Nucleus accumbens (tissue), 56 donors: ENCODE data around the gene DCAF8.

Experiments
- DNase-seq, 56 donors: peaks; one replicate each; lab custom pipeline; 2025; lab: John Stamatoyannopoulos, UW

DCAF8 gene

DNA sequence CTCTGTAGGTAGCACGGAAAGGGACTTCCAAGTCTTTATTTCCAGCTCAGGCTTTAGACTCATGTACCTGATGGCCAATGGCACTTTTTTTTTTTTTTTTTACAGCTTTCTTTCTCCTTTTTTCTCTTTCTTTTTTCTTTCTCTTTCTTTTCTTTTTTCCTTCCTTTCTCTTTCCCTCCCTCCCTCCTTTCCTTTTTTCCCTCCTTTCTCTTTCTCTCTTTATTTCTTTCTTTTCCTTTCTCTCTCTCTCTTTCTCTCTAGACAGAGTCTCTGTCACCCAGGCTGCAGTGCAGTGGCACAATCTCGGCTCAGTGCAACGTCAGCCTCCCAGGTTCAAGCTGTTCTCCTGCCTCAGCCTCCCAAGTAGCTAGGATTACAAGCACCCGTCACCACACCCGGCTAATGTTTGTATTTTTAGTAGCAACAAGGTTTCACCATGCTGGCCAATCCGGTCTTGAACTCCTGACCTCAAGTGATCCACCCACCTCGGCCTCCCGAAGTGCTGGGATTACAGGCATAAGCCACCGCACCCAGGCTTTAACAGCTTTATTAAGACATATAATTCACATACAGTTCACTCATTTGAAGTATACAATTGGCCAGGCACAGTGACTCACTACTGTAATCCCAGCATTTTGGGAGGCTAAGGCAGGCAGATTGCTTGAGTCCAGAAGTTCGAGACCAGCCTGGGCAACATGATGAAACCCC is 5.1 kb upstream of the DCAF8 start:
- DNase-seq: no peak

DNA sequence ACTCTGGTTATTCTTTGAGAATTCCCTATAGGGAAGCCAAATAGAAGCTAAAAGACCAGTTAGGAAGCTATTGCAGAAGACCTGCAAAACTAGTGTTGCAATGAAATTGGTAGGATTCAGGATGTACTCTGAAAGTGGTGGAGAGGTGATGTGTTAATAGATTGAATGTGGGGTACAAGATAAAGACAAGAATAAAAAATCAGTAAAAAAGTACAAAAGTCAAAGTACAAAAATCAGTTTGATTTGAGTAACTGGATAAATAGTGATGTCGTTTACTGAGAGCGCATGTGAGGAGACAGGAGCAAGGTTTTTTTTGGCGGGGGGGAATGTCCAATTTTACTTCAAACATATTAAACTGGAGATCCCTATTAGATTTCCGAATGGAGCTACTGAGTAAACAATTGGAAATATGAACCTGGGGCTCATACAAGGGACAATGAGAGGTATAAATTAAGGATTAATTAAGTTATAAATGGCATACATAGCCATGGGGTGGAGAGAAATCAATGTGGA is 2.5 kb upstream of the DCAF8 start:
- no peak for DNase-seq

DNA sequence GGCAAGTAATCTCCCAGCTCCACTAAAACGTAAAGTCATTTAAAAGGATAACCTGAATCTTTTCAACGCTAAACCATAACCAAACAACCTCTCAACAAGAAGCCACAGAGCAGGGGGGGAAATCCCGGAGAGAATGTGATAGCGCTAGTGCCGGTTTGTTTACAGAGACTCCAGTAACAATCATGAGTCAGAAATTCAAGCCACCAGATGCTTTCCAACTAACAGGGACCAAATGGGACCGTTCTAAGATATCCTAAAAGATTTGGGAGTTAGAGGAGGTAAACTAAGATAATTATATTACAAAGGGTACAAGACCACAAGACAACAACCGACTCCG is 825 bp downstream of the DCAF8 start:
- DNase-seq: peak in 7 of 56 donors; percentile 11 to 48 (median 39)

DNA sequence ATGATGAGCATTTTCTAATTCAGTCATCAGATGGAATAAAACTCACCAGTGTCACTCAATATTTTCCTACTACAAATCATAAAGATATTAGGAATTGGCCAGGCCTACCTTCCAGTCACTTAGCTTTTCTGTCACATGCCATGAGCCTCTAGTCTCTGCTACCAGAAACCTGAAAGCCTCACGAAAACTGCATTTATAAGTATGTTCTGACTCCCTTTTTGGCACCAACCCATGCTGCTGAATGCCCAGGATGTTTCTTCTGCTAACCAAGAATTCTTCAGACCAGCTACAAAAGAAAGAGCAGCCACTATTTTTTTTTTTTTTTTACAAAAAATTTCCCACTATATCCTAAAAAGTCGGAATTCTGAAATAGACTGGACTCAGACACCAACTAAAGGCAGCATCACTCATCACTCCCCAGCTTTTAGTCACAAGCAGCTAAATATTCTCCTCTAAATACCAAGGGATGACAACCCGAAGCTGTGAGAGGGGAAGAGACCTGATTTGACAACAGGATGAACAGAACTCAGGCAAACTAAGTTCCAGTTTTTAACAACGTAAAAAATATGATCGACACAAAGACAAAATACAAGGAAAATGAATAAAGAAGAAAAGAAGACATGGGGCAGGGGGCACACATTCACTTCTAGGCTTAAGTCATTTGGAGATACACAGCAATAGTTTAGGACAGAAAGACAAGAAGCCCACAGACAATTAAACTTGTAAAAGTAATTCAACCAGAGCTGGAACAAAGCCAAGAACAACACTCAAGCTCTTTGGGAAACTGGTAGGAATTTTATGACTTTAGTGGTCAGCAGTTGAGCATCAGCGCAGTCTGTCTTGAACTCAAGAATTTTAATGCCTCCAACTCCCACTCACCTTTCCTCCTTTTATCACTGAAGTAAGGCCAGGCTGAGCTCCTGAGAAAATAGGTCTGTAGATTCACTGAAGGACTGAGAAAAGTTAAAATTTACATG is 1.7 kb downstream of the DCAF8 start:
- DNase-seq: no peak

DNA sequence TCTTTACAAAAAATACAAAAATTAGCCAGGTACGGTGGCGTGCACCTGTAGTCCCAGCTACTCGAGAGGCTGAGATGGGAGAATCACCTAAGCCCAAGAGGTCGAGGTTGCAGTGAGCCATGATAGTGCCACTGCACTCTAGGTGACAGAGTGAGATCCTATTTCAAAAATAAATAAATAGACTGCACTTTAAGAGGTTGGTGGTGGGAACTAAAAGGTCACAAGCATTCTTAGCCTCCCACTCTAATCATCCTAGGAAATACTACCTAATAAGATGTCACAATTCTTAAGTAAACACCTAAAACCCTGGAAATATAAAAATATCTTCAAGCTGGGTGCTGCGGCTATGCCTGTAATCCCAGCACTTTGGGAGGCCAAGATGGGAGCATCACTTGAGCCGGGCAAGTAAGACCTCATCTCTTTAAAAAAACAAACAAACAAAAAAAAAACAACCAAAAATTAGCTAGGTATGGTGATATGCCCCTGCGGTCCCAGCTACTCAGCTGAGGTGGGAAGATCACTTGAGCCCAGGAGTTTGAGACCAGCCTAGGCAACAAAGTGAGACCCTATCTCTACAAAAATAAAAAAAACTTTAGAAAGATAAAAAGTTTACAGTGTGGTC is 4.1 kb downstream of the DCAF8 start:
- DNase-seq: no peak

DNA sequence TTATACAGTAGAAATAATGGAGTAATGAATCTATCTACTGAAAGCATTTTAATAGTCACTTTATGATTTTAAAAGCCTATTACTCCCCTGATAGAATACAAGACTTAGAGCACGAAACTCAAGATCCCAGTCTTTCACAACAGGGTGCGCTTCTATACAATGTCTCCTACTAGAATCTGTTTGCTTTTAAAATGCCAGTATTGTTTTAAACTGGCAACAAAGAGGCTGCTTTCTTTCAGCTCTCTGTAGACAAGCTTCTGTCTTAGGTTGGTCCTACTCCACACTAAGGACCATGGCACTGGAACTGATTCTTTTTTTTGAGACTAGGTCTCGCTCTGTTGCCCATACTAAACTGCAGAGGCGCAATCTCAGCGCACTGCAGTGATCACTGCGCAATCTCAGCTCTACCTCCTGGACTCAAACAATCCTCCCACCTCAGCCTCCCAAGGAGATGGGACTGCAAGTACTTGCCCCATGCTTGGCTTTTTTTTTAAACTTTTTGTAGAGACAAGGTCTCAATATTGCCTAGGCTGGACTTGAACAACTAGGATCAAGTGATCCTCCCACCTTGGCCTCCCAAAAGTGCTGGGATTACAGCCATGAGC is 4.8 kb downstream of the DCAF8 start:
- DNase-seq: no peak

DNA sequence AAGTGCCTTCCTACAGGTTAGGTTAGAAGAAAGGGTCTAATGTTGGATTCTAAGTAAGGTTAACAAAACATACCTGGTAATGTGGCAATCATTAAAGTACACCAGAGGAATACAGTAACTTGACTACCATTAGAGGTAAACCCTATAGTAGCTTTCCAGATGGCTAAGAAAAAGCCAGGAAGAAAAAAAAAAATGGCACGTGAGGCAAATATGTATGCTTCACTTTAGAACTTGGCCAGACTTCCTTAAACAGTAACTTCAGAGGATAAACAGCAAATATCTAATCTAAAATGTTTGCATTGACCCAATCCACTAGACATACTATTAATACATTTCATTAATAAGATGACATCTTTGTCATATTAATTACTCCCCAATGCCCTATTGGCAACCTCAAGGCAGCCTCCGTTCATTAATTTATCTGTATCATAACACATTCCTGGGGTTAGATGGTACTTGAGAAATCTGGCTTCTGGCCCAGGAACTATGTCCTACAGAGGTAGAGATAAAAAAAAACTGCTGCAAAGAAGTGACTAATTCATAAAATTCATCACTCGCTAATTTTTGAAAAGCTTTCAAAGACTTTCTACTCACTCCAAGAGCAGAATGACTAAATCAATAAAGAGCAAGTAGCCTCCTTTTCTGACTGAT is 5.8 kb downstream of the DCAF8 start:
- no peak for DNase-seq

DNA sequence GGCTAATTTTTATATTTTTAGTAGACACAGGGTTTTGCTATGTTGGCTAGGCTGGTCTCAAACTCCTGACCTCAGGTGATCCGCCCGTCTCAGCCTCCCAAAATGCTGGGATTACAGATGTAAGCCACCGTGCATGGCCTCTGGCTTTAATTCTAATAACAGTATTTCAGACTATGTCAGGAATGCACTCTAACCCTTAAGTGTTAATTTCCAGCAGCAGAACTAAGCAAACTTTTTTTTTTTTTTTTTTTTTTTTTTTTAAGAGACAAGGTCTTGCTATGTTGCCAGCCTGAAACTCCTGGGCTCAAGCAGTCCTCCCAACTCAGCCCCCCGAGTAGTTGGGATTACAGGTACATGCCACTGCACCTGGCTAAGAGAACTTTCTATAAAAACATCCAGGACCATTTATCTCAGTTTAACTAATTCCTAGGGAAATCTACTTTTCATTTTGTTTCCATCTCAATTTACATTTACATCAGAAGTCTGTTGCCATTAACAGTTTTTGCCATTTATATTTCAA is 6.5 kb downstream of the DCAF8 start:
- no peak for DNase-seq

DNA sequence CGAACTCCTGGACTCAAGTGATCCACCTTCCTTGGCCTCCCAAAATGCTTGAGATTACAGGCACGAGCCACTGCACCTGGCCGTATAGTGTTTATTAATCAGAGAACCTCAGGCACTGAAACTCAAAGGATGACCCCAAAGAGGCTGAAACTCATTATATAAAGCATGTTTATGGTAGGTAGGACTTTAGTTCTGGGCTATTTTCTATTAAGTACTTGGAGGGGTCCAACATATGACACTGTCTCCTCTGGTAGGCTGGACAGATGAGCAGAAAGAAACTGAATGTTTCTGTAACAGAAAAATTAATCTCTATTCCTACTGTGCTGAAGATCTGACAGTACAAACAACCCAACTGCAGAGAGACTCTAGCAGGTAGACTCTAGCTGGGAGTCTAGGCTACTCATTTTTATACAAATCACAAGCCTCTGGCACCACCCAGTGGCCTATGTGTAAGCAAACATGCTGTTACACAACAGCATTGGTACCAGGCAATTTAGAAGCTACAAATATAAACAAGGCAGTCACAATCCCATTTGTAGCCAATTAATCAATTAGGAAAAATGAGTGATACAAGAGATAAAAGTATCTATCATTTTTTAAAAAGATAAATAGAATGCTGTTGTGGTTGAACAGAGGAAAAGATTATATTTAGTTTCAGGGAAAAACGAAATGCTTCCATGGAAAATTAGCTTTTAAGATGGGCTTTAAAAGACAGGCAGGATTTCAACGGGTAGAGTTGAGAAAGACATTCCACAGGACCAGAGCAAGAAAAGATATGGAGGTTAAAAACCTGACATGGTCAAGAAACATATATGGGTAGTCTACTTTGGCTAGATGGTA is 10.4 kb downstream of the DCAF8 start:
- peak in 53 of 56 donors; percentile 1 to 88 (median 51) for DNase-seq

DNA sequence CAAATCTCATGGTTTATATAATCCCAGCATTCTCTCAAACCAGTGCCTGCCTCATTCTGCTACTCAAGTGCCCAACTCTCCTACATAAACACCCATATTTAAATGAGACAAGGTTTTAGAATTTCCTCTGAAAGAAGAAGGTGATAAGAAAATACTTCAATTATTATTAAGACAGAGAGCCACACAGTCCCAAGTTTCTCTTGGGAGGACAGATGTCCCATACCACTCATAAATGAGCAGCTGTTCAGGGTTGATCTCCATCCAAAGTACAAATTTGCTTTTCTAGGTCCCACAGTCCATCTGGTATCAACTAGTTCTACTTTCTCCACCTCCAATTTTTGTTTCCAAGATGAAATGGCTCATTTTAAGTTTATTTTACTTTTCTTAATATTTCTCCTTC is 11.3 kb downstream of the DCAF8 start:
- DNase-seq: no peak

DNA sequence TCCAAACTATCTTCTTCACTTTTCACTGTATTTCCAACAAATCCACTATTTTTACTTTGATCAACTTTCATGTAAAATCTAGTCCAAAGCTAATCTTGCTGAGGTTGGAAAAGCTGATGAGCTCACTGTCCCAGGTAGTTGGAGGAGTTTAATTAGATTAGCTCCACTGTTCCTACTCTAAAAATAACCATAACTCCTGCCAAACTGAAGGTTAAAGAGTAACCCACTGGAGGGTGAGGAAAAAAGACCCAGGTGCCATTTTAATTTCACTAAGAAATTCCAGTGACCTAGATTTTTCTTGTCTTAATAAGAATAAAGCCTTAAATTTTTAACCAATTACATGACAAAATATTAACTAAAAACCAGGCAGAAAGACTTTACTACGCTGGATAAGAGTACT is 15.3 kb downstream of the DCAF8 start:
- no peak for DNase-seq

DNA sequence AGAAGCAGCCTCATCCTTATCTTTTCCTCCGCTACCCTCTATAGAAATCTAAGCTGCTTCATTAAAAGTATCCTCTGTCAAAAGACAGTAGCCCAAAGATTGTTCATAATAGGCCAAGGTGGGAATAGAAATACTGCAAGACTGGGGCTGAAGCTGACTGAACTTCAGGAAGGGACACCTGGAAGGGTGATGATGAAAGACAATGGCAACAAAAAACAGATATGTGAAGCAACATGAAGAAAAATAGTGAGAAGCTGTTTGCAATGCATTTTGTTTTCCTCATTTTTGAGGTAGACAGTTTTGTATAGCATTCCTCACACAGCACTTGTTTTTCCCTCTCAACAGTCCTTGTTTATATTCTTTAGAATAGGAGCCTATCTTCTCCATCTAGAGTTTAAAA is 16.9 kb downstream of the DCAF8 start:
- DNase-seq: no peak

DNA sequence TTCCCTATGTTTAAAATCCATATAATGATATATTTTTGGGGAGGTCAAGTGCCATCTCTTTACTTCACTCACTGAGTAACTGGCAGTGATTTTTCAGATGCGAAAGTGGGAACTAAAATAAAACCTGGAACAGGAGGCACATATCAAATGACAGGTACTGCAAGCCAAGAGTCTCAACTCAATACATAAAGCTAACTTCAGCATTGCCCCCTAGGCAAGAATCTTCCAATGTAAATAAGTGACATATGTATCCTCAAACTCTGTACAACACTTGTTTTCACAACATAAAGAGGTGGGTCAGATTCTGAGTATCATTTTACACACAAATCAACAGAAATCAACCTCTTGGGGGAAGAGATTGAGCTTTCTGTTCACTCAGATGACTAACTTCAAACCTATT is 18.1 kb downstream of the DCAF8 start:
- DNase-seq: no peak

DNA sequence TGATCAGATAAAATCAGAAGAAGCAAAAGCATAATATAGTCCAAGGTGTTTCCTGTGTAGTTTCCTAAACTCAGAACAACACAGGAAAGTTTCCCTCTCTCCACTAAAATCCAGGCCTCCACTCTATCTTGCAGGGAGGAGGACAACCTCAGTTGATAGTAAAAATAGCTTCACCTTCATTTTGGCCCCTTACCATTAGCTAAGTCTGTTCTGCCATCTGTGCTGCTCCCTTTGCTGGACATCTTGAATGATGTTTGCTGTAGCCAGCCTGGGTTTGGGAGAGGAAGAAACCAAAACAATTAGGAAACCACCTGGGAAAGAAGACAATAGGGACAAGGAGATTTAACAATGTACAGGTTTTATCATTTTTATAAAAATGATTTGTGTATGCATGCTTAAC is 18.6 kb downstream of the DCAF8 start:
- DNase-seq: no peak

DNA sequence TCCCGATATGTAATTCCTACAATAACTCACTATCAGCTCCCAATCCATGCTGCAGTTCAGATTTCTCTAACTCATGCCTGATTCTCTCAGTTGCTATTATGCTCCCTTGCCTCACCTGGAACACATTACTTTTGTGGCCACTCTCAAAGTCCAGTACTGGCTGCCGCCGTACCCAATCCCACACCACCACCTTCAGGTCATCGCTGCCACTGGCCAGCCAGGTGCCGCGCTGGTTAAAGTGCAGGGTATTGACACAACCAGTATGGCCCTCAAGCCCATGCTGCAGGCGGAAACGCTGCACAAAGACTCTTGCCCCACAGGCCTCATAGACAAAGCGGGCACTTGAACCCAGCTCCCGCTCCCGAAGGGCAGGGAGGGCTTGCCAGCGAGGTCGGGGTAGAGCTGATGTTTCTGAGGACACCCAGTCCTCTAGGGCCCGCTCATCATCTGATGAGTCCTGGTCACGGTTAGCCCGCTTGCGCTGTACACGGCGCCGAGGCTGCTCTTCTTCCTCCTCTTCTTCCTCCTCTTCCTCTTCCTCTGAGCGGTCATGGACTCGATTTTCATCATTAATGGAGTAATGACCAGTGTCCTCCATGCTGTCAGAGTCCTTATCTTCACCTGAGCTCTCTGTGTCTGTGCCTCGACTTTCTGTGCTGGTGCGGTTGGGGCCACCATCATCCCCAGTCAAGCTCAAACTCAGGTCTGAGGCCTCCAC is 22.6 kb downstream of the DCAF8 start:
- DNase-seq: no peak

DNA sequence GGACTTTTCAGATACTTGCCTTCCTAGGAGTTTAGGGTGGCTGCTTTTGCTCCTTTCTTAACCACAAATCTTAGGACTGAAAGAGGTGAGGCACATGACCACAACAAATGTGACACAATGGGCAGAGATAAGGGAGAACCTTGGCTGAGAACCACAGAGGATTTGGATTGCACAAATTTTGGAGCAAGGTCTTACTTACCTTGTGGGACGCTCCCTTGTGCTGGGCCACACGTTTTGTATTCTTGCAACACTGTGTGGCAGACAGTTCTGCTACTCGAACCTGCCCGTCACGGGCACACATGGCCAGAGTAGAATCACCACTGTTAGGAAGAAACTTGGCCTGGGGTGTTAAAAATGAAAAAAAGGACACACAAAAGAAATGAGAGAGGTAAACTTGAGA is 23.9 kb downstream of the DCAF8 start:
- no peak for DNase-seq

DNA sequence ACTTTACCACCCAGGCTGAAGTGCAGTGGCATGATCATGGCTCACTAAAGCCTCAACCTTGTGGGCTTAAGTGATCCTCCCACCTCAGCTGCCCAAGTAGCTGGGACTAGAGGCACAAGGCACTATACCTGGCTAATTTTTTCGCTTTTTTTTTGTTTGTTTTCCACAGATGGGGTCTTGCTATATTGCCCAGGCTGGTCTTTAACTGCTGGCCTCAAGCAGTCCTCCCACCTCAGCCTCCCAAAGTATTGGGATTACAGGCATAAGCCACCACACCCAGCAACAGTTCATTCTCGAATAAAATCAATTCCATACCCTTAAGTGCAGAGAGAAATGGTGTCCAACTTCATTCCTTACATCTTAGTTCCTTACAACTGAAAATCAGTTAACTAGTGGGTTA is 24.8 kb downstream of the DCAF8 start:
- DNase-seq: no peak

DNA sequence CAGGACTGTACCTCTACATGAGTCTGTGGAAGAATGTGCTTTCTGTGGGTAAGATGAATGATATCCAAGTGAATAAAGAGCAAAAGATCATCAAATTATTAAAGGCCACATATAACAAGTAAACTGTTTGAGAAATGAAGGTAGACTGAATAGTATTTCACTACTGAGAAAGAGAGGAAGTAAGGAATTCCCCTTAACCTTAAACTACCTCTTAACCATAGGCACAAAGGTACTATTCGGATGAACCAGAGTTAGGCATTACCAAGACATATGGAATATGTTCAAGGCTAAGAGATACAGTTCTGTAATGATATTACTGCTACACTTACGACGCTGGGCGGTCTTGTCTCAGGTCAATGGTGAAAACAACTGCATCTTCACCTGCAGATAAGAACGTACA is 25.5 kb downstream of the DCAF8 start:
- no peak for DNase-seq

DNA sequence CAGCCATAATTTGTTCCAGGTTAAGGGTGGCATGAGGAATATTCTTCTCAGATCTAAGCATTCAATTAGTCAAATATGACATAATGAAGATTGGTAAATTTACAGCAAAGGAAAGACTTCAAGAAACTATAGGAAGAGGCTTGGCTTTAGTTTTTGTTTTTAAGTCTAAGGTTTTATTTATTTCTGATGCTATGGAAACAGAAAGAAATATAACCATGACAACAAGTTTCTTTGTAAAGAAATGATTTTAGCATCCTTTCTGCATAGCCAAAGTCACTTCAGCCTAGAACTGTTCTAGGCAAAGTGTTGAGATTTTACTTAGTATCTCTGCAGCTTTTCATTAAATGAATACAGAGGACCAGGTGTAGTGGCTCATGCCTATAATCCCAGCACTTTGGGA is 29.4 kb downstream of the DCAF8 start:
- DNase-seq: no peak
